GM23338 (cell line): ENCODE results near the gene HRK.

Source experiments
- CREB1 ChIP-seq: fragments of 250-450 bp; sonication (Bioruptor Pico); IDR thresholded peaks from 2 replicates; pipeline ENCODE4 v1.5.0; 2020; ENCODE audit warnings: low read depth, mild to moderate bottlenecking, moderate library complexity
- CTCF ChIP-seq, 2 experiments: fragments of 200-600 bp in 1 of 2; sonication (generic) in 1 of 2; conservative IDR thresholded peaks; 2 replicates each; pipeline versions ENCODE4 v1.5.1 to v1.6.1; 2016 to 2017; ENCODE audit warnings: antibody characterized with exemption in 2 of 2, low read depth in 2 of 2, mild to moderate bottlenecking in 2 of 2, moderate library complexity in 1 of 2
- ETS1 ChIP-seq: IDR thresholded peaks from 2 replicates; pipeline ENCODE4 v1.6.1; 2016; ENCODE audit warnings: antibody characterized with exemption
- EZH2 ChIP-seq: fragments of 200-600 bp; sonication (generic); IDR thresholded peaks from one replicate; pipeline ENCODE4 v1.8.0; 2017; ENCODE audit warnings: antibody characterized with exemption, mild to moderate bottlenecking, low read depth; ENCODE audit not compliant: unreplicated experiment
- EZH2phosphoT487 ChIP-seq: fragments of 200-600 bp; sonication (generic); IDR thresholded peaks from one replicate; pipeline ENCODE4 v1.8.1; 2018; ENCODE audit warnings: antibody characterized with exemption; ENCODE audit not compliant: unreplicated experiment
- JUNB ChIP-seq: IDR thresholded peaks from one replicate; pipeline ENCODE4 v1.6.1; 2016; ENCODE audit warnings: antibody characterized with exemption; ENCODE audit not compliant: unreplicated experiment
- NANOG ChIP-seq: IDR thresholded peaks from 2 replicates; pipeline ENCODE4 v1.6.1; 2016; ENCODE audit warnings: antibody characterized with exemption, borderline replicate concordance
- POLR2AphosphoS5 ChIP-seq: IDR thresholded peaks from 2 replicates; pipeline ENCODE4 v1.6.1; 2016; ENCODE audit warnings: antibody characterized with exemption, low read depth
- REST ChIP-seq: IDR thresholded peaks from one replicate; pipeline ENCODE4 v1.6.1; 2018; ENCODE audit warnings: antibody characterized with exemption; ENCODE audit not compliant: unreplicated experiment
- STAT1 ChIP-seq: IDR thresholded peaks from one replicate; pipeline ENCODE4 v1.6.1; 2016; ENCODE audit warnings: antibody characterized with exemption; ENCODE audit not compliant: unreplicated experiment
- ZNF114 ChIP-seq: fragments of 250-450 bp; sonication (Bioruptor Pico); IDR thresholded peaks from 2 replicates; pipeline ENCODE4 v1.5.0; 2020; ENCODE audit warnings: mild to moderate bottlenecking, moderate library complexity
- ZNF331 ChIP-seq: fragments of 250-450 bp; sonication (Bioruptor Pico); IDR thresholded peaks from 2 replicates; pipeline ENCODE4 v1.5.0; 2020; ENCODE audit warnings: low read depth, mild to moderate bottlenecking, moderate library complexity
- ZNF462 ChIP-seq: fragments of 250-450 bp; sonication (Bioruptor Pico); IDR thresholded peaks from 2 replicates; pipeline ENCODE4 v1.5.0; 2020; ENCODE audit warnings: mild to moderate bottlenecking, moderate library complexity

GRCh38 chr12:116916122-116916521 lies 34.9 kb upstream of the HRK start:
- TF ChIP-seq CTCF (conservative IDR thresholded peaks at IDR 0.05; ENCODE audit: low read depth in 2 of 2) (no peak), NANOG (no peak), EZH2 (no peak), ZNF331 (CRISPR knock-in tag) (no peak), JUNB (no peak), ZNF114 (CRISPR knock-in tag) (no peak), ZNF462 (CRISPR knock-in tag) (no peak), POLR2AphosphoS5 (no peak), REST (no peak), EZH2phosphoT487 (no peak), CREB1 (CRISPR knock-in tag) (no peak), ETS1 (no peak), STAT1 (no peak)
